Choroid plexus epithelial cell (primary cell): ENCODE data around the gene METTL9.

Source experiments
- DNase-seq: peaks from one replicate; pipeline ENCODE4 v3.0.0-alpha.2; 2010; ENCODE audit warnings: low read depth
- H3K4me3 ChIP-seq: 2 replicates; pipeline ENCODE4 v1.5.1; 2011; ENCODE audit warnings: low read depth, mild to moderate bottlenecking, control low read depth, low read length, moderate library complexity
- TF ChIP-seq, protein P1 (sequence below): conservative IDR thresholded peaks from 2 replicates; pipeline ENCODE4 v1.5.1; 2011; ENCODE audit warnings: low read depth, mild to moderate bottlenecking, control low read depth, inconsistent platforms, low read length, moderate library complexity

Gene METTL9

DNA sequence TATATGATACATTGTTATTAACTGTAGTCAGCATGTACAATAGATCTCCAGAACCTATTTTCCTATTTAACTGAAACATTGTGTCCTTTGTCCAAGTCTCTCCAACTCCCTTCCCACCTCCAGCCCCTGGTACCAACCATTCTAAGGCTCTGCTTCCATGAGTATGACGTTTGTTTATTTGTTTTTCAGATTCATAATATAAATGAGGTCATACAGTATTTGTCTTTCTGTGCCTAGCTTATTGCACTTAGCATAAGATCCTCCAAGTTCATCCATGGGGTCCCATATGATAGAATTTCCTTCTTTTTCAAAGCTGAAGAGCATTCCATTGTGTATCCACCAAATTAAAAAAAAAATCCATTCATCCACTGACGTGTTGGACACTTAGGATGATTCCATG, 103.8 kb downstream of the METTL9 start:
- H3K4me3 ChIP-seq = no peak overlapping the region
- TF ChIP-seq, protein P1, sequence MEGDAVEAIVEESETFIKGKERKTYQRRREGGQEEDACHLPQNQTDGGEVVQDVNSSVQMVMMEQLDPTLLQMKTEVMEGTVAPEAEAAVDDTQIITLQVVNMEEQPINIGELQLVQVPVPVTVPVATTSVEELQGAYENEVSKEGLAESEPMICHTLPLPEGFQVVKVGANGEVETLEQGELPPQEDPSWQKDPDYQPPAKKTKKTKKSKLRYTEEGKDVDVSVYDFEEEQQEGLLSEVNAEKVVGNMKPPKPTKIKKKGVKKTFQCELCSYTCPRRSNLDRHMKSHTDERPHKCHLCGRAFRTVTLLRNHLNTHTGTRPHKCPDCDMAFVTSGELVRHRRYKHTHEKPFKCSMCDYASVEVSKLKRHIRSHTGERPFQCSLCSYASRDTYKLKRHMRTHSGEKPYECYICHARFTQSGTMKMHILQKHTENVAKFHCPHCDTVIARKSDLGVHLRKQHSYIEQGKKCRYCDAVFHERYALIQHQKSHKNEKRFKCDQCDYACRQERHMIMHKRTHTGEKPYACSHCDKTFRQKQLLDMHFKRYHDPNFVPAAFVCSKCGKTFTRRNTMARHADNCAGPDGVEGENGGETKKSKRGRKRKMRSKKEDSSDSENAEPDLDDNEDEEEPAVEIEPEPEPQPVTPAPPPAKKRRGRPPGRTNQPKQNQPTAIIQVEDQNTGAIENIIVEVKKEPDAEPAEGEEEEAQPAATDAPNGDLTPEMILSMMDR = no peak
- DNase-seq = no peak

DNA sequence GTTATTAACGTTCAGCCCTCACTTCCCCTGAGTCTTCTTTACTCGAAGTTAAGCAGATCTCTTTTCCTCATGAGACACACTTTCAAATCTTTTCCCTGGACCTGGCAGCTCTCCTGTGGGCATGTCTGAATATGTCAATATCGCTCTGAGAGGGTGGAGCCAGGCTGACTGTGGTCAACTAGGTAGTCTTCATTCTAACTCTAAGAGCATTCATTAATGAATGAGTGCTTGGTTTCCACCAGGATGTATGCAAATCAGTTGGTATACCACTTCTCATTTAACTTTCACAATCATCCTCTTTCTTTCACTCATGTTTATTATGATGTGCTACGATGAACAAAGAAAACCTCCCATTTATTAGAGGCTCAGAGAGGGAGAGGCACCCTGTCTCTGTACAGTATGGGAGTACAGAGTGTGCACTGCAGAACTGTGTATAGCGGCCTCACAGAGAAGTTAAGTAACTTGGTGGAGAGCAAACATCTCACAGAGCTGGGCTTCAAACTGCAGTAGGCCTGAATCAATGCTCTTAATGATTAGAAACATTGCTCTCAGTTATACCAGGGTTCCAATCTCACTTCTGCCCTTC, 104.3 kb downstream of the METTL9 start:
- TF ChIP-seq, protein P1 = no peak
- H3K4me3 ChIP-seq = no peak overlapping the region
- DNase-seq = no peak

DNA sequence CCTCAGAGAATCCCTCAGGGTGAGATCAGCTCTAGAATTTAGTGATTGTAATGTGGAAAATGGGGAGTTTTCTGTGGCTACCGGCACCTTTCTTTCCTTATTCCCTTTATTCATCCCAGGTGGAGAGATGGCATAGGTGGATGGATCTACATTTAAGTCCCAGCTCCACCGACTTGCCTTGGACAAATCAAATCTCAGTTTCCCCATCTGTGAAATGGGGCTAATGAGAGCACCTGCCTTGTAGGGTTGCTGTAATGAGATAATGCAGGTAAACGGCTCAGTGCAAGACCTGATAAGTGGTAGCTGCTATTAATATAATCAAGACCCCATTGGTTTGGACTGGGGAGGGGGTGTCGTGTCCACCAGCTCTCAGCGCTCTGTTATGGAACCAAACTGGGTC, 104.9 kb downstream of the METTL9 start:
- DNase-seq = no peak
- TF ChIP-seq, protein P1 = no peak

DNA sequence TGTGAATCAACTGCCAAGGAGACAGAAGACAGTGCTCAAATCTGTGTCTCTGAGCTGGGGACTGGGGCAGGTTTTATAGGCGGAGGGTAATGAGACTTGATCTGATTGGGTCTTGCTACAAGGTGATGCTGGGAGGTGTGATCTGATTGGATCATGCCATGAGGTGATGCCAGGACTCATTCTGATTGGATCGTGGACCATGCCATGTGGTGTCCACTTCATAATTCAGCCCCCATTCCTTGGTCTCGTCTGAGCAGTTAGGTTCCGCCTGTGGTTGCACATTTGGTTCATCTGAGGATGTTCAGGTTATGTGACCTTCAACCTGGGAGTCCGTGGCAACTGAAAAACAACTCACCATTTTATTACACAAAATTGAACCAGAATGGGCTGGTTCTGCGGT, 105.4 kb downstream of the METTL9 start:
- no peak for DNase-seq
- TF ChIP-seq, protein P1 = no peak
- H3K4me3 ChIP-seq = no peak overlapping the region

More for the DNA sequence above, 104.9 kb downstream of the METTL9 start:
- H3K4me3 ChIP-seq = no peak overlapping the region
